GM23338 (cell line): Measurements from ENCODE around the gene WDR20.
"Not testable (repeated sequence)": the region's sequence is repeated elsewhere in the genome, so short reads cannot be mapped to it uniquely, and the experiment has no call there.

Source experiments
- CREB1 ChIP-seq: fragments of 250-450 bp; sonication (Bioruptor Pico); IDR thresholded peaks from 2 replicates; pipeline ENCODE4 v1.5.0; 2020; ENCODE audit warnings: low read depth, mild to moderate bottlenecking, moderate library complexity
- CTCF ChIP-seq, 2 experiments: fragments of 200-600 bp in 1 of 2; sonication (generic) in 1 of 2; conservative IDR thresholded peaks; 2 replicates each; pipeline versions ENCODE4 v1.5.1 to v1.6.1; 2016 to 2017; ENCODE audit warnings: antibody characterized with exemption in 2 of 2, low read depth in 2 of 2, mild to moderate bottlenecking in 2 of 2, moderate library complexity in 1 of 2
- ETS1 ChIP-seq: IDR thresholded peaks from 2 replicates; pipeline ENCODE4 v1.6.1; 2016; ENCODE audit warnings: antibody characterized with exemption
- EZH2 ChIP-seq: fragments of 200-600 bp; sonication (generic); IDR thresholded peaks from one replicate; pipeline ENCODE4 v1.8.0; 2017; ENCODE audit warnings: antibody characterized with exemption, mild to moderate bottlenecking, low read depth; ENCODE audit not compliant: unreplicated experiment
- EZH2phosphoT487 ChIP-seq: fragments of 200-600 bp; sonication (generic); IDR thresholded peaks from one replicate; pipeline ENCODE4 v1.8.1; 2018; ENCODE audit warnings: antibody characterized with exemption; ENCODE audit not compliant: unreplicated experiment
- JUNB ChIP-seq: IDR thresholded peaks from one replicate; pipeline ENCODE4 v1.6.1; 2016; ENCODE audit warnings: antibody characterized with exemption; ENCODE audit not compliant: unreplicated experiment
- NANOG ChIP-seq: IDR thresholded peaks from 2 replicates; pipeline ENCODE4 v1.6.1; 2016; ENCODE audit warnings: antibody characterized with exemption, borderline replicate concordance
- POLR2AphosphoS5 ChIP-seq: IDR thresholded peaks from 2 replicates; pipeline ENCODE4 v1.6.1; 2016; ENCODE audit warnings: antibody characterized with exemption, low read depth
- ZNF331 ChIP-seq: fragments of 250-450 bp; sonication (Bioruptor Pico); IDR thresholded peaks from 2 replicates; pipeline ENCODE4 v1.5.0; 2020; ENCODE audit warnings: low read depth, mild to moderate bottlenecking, moderate library complexity
- TF ChIP-seq, protein P1 (sequence below): IDR thresholded peaks from one replicate; pipeline ENCODE4 v1.6.1; 2018; ENCODE audit warnings: antibody characterized with exemption; ENCODE audit not compliant: unreplicated experiment
- TF ChIP-seq, protein P2 (sequence below): fragments of 250-450 bp; sonication (Bioruptor Pico); IDR thresholded peaks from 2 replicates; pipeline ENCODE4 v1.5.0; 2020; ENCODE audit warnings: mild to moderate bottlenecking, moderate library complexity

DNA sequence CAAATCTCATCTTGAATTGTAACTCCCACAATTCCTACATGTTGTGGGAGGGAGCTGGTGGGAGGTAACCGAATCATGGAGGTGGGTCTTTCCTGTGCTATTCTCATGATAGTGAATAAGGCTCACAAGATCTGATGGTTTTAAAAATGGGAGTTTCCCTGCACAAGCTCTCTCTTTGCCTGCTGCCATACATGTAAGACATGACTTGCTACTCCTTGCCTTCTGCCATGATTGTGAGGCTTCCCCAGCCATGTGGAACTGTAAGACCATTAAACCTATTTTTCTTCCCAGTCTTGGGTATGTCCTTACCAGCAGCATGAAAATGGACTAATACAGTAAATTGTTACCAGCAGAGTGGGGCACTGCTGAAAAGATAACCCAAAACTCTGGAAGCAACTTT, 30.4 kb upstream of the WDR20 start:
- TF ChIP-seq POLR2AphosphoS5; CTCF (conservative IDR thresholded peaks at IDR 0.05; ENCODE audit: low read depth in 2 of 2); NANOG; EZH2phosphoT487; JUNB; ETS1; EZH2; CREB1 (CRISPR knock-in tag); ZNF331 (CRISPR knock-in tag): not testable (repeated sequence)
- TF ChIP-seq, protein P1, sequence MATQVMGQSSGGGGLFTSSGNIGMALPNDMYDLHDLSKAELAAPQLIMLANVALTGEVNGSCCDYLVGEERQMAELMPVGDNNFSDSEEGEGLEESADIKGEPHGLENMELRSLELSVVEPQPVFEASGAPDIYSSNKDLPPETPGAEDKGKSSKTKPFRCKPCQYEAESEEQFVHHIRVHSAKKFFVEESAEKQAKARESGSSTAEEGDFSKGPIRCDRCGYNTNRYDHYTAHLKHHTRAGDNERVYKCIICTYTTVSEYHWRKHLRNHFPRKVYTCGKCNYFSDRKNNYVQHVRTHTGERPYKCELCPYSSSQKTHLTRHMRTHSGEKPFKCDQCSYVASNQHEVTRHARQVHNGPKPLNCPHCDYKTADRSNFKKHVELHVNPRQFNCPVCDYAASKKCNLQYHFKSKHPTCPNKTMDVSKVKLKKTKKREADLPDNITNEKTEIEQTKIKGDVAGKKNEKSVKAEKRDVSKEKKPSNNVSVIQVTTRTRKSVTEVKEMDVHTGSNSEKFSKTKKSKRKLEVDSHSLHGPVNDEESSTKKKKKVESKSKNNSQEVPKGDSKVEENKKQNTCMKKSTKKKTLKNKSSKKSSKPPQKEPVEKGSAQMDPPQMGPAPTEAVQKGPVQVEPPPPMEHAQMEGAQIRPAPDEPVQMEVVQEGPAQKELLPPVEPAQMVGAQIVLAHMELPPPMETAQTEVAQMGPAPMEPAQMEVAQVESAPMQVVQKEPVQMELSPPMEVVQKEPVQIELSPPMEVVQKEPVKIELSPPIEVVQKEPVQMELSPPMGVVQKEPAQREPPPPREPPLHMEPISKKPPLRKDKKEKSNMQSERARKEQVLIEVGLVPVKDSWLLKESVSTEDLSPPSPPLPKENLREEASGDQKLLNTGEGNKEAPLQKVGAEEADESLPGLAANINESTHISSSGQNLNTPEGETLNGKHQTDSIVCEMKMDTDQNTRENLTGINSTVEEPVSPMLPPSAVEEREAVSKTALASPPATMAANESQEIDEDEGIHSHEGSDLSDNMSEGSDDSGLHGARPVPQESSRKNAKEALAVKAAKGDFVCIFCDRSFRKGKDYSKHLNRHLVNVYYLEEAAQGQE: not testable (repeated sequence)
- TF ChIP-seq, protein P2, sequence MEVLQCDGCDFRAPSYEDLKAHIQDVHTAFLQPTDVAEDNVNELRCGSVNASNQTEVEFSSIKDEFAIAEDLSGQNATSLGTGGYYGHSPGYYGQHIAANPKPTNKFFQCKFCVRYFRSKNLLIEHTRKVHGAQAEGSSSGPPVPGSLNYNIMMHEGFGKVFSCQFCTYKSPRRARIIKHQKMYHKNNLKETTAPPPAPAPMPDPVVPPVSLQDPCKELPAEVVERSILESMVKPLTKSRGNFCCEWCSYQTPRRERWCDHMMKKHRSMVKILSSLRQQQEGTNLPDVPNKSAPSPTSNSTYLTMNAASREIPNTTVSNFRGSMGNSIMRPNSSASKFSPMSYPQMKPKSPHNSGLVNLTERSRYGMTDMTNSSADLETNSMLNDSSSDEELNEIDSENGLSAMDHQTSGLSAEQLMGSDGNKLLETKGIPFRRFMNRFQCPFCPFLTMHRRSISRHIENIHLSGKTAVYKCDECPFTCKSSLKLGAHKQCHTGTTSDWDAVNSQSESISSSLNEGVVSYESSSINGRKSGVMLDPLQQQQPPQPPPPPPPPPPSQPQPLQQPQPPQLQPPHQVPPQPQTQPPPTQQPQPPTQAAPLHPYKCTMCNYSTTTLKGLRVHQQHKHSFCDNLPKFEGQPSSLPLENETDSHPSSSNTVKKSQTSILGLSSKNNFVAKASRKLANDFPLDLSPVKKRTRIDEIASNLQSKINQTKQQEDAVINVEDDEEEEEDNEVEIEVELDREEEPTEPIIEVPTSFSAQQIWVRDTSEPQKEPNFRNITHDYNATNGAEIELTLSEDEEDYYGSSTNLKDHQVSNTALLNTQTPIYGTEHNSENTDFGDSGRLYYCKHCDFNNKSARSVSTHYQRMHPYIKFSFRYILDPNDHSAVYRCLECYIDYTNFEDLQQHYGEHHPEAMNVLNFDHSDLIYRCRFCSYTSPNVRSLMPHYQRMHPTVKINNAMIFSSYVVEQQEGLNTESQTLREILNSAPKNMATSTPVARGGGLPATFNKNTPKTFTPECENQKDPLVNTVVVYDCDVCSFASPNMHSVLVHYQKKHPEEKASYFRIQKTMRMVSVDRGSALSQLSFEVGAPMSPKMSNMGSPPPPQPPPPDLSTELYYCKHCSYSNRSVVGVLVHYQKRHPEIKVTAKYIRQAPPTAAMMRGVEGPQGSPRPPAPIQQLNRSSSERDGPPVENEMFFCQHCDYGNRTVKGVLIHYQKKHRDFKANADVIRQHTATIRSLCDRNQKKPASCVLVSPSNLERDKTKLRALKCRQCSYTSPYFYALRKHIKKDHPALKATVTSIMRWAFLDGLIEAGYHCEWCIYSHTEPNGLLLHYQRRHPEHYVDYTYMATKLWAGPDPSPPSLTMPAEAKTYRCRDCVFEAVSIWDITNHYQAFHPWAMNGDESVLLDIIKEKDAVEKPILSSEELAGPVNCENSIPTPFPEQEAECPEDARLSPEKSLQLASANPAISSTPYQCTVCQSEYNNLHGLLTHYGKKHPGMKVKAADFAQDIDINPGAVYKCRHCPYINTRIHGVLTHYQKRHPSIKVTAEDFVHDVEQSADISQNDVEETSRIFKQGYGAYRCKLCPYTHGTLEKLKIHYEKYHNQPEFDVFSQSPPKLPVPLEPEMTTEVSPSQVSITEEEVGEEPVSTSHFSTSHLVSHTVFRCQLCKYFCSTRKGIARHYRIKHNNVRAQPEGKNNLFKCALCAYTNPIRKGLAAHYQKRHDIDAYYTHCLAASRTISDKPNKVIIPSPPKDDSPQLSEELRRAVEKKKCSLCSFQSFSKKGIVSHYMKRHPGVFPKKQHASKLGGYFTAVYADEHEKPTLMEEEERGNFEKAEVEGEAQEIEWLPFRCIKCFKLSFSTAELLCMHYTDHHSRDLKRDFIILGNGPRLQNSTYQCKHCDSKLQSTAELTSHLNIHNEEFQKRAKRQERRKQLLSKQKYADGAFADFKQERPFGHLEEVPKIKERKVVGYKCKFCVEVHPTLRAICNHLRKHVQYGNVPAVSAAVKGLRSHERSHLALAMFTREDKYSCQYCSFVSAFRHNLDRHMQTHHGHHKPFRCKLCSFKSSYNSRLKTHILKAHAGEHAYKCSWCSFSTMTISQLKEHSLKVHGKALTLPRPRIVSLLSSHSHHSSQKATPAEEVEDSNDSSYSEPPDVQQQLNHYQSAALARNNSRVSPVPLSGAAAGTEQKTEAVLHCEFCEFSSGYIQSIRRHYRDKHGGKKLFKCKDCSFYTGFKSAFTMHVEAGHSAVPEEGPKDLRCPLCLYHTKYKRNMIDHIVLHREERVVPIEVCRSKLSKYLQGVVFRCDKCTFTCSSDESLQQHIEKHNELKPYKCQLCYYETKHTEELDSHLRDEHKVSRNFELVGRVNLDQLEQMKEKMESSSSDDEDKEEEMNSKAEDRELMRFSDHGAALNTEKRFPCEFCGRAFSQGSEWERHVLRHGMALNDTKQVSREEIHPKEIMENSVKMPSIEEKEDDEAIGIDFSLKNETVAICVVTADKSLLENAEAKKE (CRISPR knock-in tag): not testable (repeated sequence)
